Measurements from ENCODE around the gene ANGPTL8. TPM values are rescaled to one million over a fixed set of nuclear protein-coding genes. Genes with fewer than 3 reads are reported as not detected.

Gene ANGPTL8
- total and polyA plus RNA-seq, 2 of the 13 experiments (the other 11 are each of a cell fraction or from before 2014, with no cell fraction given): 27.3 to 243 TPM

DNA sequence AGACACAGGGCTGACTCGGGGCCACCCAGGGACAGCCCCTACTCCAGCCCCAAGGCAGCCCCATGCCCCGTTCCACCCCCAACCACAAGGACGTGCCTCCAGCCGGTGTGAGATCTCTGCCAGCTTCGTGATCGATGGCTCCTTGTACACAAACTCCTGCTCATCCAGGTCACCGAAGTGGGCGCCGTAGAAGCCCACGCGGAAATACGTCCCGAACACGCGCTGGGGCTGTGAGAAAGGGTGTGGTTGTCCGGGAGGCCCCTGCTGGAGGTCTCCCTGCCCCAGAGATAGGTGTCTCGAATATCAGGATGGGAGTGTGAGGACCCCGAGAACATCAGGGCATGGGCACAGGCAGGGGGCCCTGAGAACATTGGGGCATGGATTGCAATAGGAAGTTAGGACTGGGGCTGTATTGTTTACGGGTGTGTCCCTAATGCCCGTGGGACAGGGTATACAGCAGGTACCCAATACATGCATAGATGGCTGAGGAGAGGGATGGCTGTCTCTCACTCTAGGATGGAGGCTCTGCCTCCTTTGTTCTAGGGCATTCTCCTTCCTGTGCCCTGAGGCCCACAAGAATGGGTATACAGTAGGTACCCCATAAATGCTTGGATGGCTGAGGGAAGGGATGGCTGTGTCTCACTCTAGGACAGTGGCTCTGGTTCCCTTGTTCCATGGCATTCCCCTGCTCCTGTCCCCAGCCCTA lies 36.8 kb upstream of the ANGPTL8 start:
- TF ChIP-seq EZH2 (conservative IDR thresholded peaks at IDR 0.05; ENCODE audit: low read depth, low read length): no peak
- TF ChIP-seq ZKSCAN8 (CRISPR knock-in tag; IDR thresholded peaks at IDR 0.05; ENCODE audit: borderline replicate concordance): peak; percentile 87
- TF ChIP-seq NFKB2 (CRISPR knock-in tag; IDR thresholded peaks at IDR 0.05; ENCODE audit: borderline replicate concordance): no peak
- in situ Hi-C loops (cut with HindIII; ENCODE audit: extremely low pct_ligation_motif_present, low pct_unique_long_range_greater_than_20kb): loop anchor here (5.0 kb wide), 1 partner anchor 65 kb away; no protein-coding TSS in a partner anchor
- Histone ChIP-seq H3K9me3 (ENCODE audit: low read length) (no peaks in the 10 kb centered on the region), H3K27ac (ENCODE audit: extremely low read length, insufficient read depth, low read length) (no peak overlapping the region), H3K27me3 (ENCODE audit: control insufficient read depth in 1 of 2, insufficient read depth in 2 of 2, low read length in 2 of 2) (no peaks in the 10 kb centered on the region), H3K79me2 (ENCODE audit: insufficient read depth, low read length) (no peaks in the 10 kb centered on the region), H3K4me3 (replicated peaks in 1 of 3; ENCODE audit: insufficient read depth in 1 of 3, low read depth in 2 of 3, low read length in 3 of 3) (no peak overlapping the region), H3K4me2 (ENCODE audit: low read depth, low read length) (no peak overlapping the region), H3K4me1 (ENCODE audit: insufficient read depth, low read length) (peaks cover 12% of the 10 kb centered on the region), H3K36me3 (replicated peaks in 1 of 2; ENCODE audit: control insufficient read depth in 1 of 2, insufficient read depth in 2 of 2, low read length in 2 of 2) (peaks cover 2 to 6% of the 10 kb centered on the region in 2 experiments; a peak in 1 of 5 replicates), H4K20me1 (ENCODE audit: insufficient read depth, low read length) (no peaks in the 10 kb centered on the region), H3K9ac (ENCODE audit: insufficient read depth, low read depth, low read length) (no peak overlapping the region), H2AFZ (ENCODE audit: low read length) (no peak overlapping the region)
- POLR2A ChIA-PET: interaction anchor here (1.3 kb wide), 1 partner anchor 64 kb away, joined by 3 read pairs; no protein-coding TSS in a partner anchor
- CTCF ChIA-PET (ENCODE audit: low intra/inter-chr PET ratio, low total read pairs): interaction anchor here (0.9 to 3.5 kb wide), 4 partner anchors 64 to 167 kb away, joined by 3 to 53 read pairs (median 4); no protein-coding TSS in a partner anchor
- FAIRE-seq: no peak
- WGBS (ENCODE audit: low lambda C conversion rate): 98% methylated on average over 17 of the region's 20 CpGs
- ATAC-seq: no peak
- DNase-seq (ENCODE audit: low spot score): no peak
- intact Hi-C loops (cut with micrococcal nuclease; ENCODE audit: unreplicated experiment): no loop called here
- no TSS peak for BruUV-seq (replicated peaks)

DNA sequence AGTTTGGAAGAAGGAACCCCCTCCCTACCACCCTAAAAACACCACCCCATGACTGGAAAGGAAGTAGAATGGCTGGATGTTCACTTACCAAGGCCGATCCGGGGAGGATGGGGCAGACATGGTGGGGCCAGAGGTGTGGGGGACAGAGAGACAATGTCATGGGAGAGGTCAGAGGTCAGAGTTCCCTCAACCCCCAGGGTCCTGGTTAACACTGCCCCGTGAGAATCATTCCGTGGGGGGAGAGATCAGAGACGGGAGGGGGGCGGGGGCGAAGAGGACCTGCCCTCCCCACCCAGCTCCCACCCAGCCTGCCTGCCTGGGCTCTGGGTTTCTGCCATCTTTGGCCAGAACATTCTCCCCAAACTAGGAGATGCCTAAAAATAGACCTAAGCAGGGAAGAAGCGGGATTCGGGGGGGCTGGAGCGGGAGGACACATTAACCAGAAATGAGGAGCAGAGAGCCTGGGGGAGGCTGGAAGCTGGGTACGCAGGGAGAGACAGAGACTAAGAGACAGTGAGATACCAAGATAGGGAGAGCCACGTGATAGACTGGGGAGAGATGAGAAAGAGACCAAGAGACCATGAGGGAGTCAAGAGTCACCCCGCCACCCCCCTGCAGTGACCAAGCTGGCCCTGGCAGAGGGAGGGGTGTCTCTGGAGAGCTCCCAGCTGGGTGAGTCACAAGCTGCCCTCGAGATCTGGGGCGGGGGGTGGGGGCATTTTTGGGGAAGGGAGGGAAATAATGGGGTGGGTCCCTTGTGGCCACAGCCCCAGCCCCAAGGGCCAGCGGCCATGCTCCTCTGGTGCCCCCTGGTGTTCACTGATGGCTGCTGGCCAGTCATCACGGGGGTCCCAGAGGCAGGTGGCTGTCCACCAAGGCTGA lies 36.0 kb upstream of the ANGPTL8 start:
- intact Hi-C loops (cut with micrococcal nuclease; ENCODE audit: unreplicated experiment): loop anchor here (1.0 kb wide), 1 partner anchor 65 kb away; no protein-coding TSS in a partner anchor
- Histone ChIP-seq H3K4me3 (replicated peaks in 1 of 3; ENCODE audit: insufficient read depth in 1 of 3, low read depth in 2 of 3, low read length in 3 of 3) (no peak overlapping the region), H3K9ac (ENCODE audit: insufficient read depth, low read depth, low read length) (no peak overlapping the region), H3K36me3 (replicated peaks in 1 of 2; ENCODE audit: control insufficient read depth in 1 of 2, insufficient read depth in 2 of 2, low read length in 2 of 2) (peaks cover 2 to 7% of the 10 kb centered on the region in 2 experiments; a peak in 2 of 5 replicates), H2AFZ (ENCODE audit: low read length) (no peak overlapping the region), H3K4me2 (ENCODE audit: low read depth, low read length) (no peak overlapping the region), H3K79me2 (ENCODE audit: insufficient read depth, low read length) (no peaks in the 10 kb centered on the region), H3K9me3 (ENCODE audit: low read length) (no peaks in the 10 kb centered on the region), H3K4me1 (ENCODE audit: insufficient read depth, low read length) (peaks cover 5% of the 10 kb centered on the region), H3K27me3 (ENCODE audit: control insufficient read depth in 1 of 2, insufficient read depth in 2 of 2, low read length in 2 of 2) (no peaks in the 10 kb centered on the region), H4K20me1 (ENCODE audit: insufficient read depth, low read length) (no peaks in the 10 kb centered on the region), H3K27ac (ENCODE audit: extremely low read length, insufficient read depth, low read length) (no peak overlapping the region)
- BruUV-seq (replicated peaks): no TSS peak
- FAIRE-seq (no peak), ATAC-seq (peak; percentile 77), DNase-seq (ENCODE audit: low spot score) (peak; percentile 35)
- ChIA-PET POLR2A (interaction anchor here (0.6 to 1.3 kb wide), 2 partner anchors 66 to 329 kb away, joined by 3 read pairs; no protein-coding TSS in a partner anchor), CTCF (ENCODE audit: low intra/inter-chr PET ratio, low total read pairs) (interaction anchor here (0.7 to 3.5 kb wide), 6 partner anchors 65 to 168 kb away, joined by 3 to 53 read pairs (median 4); no protein-coding TSS in a partner anchor)
- WGBS (ENCODE audit: low lambda C conversion rate): 93% methylated on average over 13 of the region's 17 CpGs
- in situ Hi-C loops (cut with HindIII; ENCODE audit: extremely low pct_ligation_motif_present, low pct_unique_long_range_greater_than_20kb): loop anchor here (5.0 kb wide), 1 partner anchor 66 kb away; no protein-coding TSS in a partner anchor
- no peak for TF ChIP-seq KLF9 (CRISPR knock-in tag; IDR thresholded peaks at IDR 0.05; ENCODE audit: low read depth)
- TF ChIP-seq, protein P1, sequence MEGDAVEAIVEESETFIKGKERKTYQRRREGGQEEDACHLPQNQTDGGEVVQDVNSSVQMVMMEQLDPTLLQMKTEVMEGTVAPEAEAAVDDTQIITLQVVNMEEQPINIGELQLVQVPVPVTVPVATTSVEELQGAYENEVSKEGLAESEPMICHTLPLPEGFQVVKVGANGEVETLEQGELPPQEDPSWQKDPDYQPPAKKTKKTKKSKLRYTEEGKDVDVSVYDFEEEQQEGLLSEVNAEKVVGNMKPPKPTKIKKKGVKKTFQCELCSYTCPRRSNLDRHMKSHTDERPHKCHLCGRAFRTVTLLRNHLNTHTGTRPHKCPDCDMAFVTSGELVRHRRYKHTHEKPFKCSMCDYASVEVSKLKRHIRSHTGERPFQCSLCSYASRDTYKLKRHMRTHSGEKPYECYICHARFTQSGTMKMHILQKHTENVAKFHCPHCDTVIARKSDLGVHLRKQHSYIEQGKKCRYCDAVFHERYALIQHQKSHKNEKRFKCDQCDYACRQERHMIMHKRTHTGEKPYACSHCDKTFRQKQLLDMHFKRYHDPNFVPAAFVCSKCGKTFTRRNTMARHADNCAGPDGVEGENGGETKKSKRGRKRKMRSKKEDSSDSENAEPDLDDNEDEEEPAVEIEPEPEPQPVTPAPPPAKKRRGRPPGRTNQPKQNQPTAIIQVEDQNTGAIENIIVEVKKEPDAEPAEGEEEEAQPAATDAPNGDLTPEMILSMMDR (CRISPR knock-in tag; IDR thresholded peaks at IDR 0.05): peak; percentile 90
- TF ChIP-seq MEIS1 (CRISPR knock-in tag; IDR thresholded peaks at IDR 0.05; ENCODE audit: borderline replicate concordance): no peak
- TF ChIP-seq, protein P2, sequence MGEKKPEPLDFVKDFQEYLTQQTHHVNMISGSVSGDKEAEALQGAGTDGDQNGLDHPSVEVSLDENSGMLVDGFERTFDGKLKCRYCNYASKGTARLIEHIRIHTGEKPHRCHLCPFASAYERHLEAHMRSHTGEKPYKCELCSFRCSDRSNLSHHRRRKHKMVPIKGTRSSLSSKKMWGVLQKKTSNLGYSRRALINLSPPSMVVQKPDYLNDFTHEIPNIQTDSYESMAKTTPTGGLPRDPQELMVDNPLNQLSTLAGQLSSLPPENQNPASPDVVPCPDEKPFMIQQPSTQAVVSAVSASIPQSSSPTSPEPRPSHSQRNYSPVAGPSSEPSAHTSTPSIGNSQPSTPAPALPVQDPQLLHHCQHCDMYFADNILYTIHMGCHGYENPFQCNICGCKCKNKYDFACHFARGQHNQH (CRISPR knock-in tag; IDR thresholded peaks at IDR 0.05): no peak
- TF ChIP-seq ZNF460 (CRISPR knock-in tag; IDR thresholded peaks at IDR 0.05; ENCODE audit: borderline replicate concordance): no peak
- 0 out of 2 replicates have a peak, but pooled peaks have one; percentile 23 for TF ChIP-seq UBTF (CRISPR knock-in tag; IDR thresholded peaks at IDR 0.05)

All from HepG2 (cell line).